ENCODE results near the gene VSIG4. TPM values are rescaled to one million over a fixed set of nuclear protein-coding genes. Genes with fewer than 3 reads are reported as not detected.

Gene VSIG4
- polyA plus RNA-seq, 1 of the 3 experiments (the other 2 are of a cell fraction) = not detected

DNA sequence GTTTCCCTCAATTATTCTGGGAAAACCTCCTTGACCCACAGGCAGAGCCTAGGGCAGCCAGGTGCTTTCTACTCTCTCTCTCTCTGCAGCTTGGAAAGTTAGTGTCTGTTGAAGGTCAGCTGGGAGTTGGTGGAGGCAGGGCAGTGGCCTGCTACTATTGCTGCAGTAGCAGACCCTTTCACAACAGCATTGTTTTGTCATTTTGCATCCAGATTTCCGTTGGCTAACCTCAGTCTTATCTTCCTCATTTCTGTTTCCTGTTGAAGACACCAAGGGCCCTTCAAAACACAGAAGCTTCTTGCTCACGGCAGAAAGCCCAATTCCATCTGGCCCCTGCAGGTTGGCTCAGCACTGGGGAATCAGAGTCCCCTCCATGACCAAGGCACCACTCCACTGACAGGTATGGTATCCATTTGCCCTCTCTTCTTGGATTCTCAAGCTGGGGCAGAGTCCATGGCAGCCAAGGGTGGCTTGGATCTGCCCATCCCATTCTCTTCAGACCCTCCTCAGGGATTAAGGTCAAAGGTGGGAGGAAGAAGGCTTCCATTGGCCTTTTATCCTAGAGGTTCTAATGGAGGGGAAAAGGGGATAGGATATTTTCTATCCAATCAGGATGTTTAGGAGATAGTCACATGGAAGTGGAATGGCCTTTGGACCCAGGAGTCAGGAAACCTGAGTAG is 24.6 kb downstream of the VSIG4 start:
- Histone ChIP-seq H3F3A (replicated peaks; ENCODE audit: insufficient read depth) (no peaks in the 10 kb centered on the region), H2AFZ (ENCODE audit: low read depth) (no peak overlapping the region), H3K4me2 (no peak overlapping the region), H3K4me3 (ENCODE audit: low read depth in 2 of 2, low read length in 1 of 2) (no peak overlapping the region), H4K20me1 (ENCODE audit: insufficient read depth) (no peaks in the 10 kb centered on the region), H3K36me3 (replicated peaks in 1 of 2; ENCODE audit: control insufficient read depth in 1 of 2, insufficient read depth in 2 of 2, low read length in 1 of 2) (no peaks in the 10 kb centered on the region), H3K27me3 (ENCODE audit: insufficient read depth) (no peaks in the 10 kb centered on the region), H3K79me2 (ENCODE audit: insufficient read depth) (no peaks in the 10 kb centered on the region), H3K9ac (no peak overlapping the region), H3K9me3 (no peaks in the 10 kb centered on the region), H3K4me1 (ENCODE audit: control insufficient read depth in 1 of 2, insufficient read depth in 2 of 2, low read depth in 1 of 2, low read length in 1 of 2) (no peaks in the 10 kb centered on the region), H3K27ac (ENCODE audit: low read depth in 2 of 2, low read length in 1 of 2) (no peak overlapping the region), H3K9me2 (no peaks in the 10 kb centered on the region)
- ChIA-PET POLR2A (no interaction called here), CTCF (no interaction called here)
- TF ChIP-seq RFX5 (IDR thresholded peaks at IDR 0.05; ENCODE audit: low read length) = no peak
- no peak for TF ChIP-seq NRF1 (IDR thresholded peaks at IDR 0.05; ENCODE audit: low read depth, low read length)
- no peak for TF ChIP-seq TAF1 (IDR thresholded peaks at IDR 0.05; ENCODE audit: borderline replicate concordance, low read depth, low read length)
- no peak for TF ChIP-seq TCF12 (IDR thresholded peaks at IDR 0.05)
- no peak for TF ChIP-seq RCOR1 (IDR thresholded peaks at IDR 0.05; ENCODE audit: low read length)
- TF ChIP-seq, protein P1, sequence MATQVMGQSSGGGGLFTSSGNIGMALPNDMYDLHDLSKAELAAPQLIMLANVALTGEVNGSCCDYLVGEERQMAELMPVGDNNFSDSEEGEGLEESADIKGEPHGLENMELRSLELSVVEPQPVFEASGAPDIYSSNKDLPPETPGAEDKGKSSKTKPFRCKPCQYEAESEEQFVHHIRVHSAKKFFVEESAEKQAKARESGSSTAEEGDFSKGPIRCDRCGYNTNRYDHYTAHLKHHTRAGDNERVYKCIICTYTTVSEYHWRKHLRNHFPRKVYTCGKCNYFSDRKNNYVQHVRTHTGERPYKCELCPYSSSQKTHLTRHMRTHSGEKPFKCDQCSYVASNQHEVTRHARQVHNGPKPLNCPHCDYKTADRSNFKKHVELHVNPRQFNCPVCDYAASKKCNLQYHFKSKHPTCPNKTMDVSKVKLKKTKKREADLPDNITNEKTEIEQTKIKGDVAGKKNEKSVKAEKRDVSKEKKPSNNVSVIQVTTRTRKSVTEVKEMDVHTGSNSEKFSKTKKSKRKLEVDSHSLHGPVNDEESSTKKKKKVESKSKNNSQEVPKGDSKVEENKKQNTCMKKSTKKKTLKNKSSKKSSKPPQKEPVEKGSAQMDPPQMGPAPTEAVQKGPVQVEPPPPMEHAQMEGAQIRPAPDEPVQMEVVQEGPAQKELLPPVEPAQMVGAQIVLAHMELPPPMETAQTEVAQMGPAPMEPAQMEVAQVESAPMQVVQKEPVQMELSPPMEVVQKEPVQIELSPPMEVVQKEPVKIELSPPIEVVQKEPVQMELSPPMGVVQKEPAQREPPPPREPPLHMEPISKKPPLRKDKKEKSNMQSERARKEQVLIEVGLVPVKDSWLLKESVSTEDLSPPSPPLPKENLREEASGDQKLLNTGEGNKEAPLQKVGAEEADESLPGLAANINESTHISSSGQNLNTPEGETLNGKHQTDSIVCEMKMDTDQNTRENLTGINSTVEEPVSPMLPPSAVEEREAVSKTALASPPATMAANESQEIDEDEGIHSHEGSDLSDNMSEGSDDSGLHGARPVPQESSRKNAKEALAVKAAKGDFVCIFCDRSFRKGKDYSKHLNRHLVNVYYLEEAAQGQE (IDR thresholded peaks at IDR 0.05; ENCODE audit: low read depth, low read length) = no peak
- no peak for TF ChIP-seq IRF3 (IDR thresholded peaks at IDR 0.05; ENCODE audit: low read depth, low read length)
- TF ChIP-seq JUND (IDR thresholded peaks at IDR 0.05) = no peak
- no peak for TF ChIP-seq GABPA (IDR thresholded peaks at IDR 0.05; ENCODE audit: low read depth)
- no peak for TF ChIP-seq POLR2AphosphoS5 (IDR thresholded peaks at IDR 0.05; ENCODE audit: low read depth, low read length)
- TF ChIP-seq NFIC (IDR thresholded peaks at IDR 0.05; ENCODE audit: borderline replicate concordance) = no peak
- no peak for TF ChIP-seq EP300 (IDR thresholded peaks at IDR 0.05; ENCODE audit: borderline replicate concordance in 1 of 2, low read depth in 1 of 2, low read length in 1 of 2)
- TF ChIP-seq SMC3 (IDR thresholded peaks at IDR 0.05; ENCODE audit: low read depth, low read length) = no peak
- TF ChIP-seq, protein P2, sequence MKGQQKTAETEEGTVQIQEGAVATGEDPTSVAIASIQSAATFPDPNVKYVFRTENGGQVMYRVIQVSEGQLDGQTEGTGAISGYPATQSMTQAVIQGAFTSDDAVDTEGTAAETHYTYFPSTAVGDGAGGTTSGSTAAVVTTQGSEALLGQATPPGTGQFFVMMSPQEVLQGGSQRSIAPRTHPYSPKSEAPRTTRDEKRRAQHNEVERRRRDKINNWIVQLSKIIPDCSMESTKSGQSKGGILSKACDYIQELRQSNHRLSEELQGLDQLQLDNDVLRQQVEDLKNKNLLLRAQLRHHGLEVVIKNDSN (IDR thresholded peaks at IDR 0.05; ENCODE audit: borderline replicate concordance, low read depth) = no peak
- no peak for TF ChIP-seq PBX3 (IDR thresholded peaks at IDR 0.05)
- TF ChIP-seq MEF2A (IDR thresholded peaks at IDR 0.05; ENCODE audit: borderline replicate concordance, low read depth) = no peak
- TF ChIP-seq TEAD4 (IDR thresholded peaks at IDR 0.05; ENCODE audit: borderline replicate concordance, insufficient read depth) = no peak
- TF ChIP-seq SIN3A (IDR thresholded peaks at IDR 0.05; ENCODE audit: borderline replicate concordance, low read depth, low read length) = no peak
- TF ChIP-seq CTCF (IDR thresholded peaks at IDR 0.05) = no peak
- TF ChIP-seq GATA2 (CRISPR knock-in tag; IDR thresholded peaks at IDR 0.05) = no peak
- no peak for DNase-seq
- 0% methylated on average over 2 of the region's 2 CpGs for WGBS (ENCODE audit: low lambda C conversion rate)

All from SK-N-SH (cell line).